Activated CD8-positive, alpha-beta T cell treated with anti-CD3 and anti-CD28 coated beads for 36 hours (primary cell): ENCODE data around the gene CD99. TPM values are rescaled to one million over a fixed set of nuclear protein-coding genes. Genes with fewer than 3 reads are reported as not detected.

Experiments
- ATAC-seq: fragments of 200-7000 bp; cut with Tn5 transposase; one replicate; pipeline ENCODE4 v1.10.0; 2021; ENCODE audit warnings: mild to moderate bottlenecking, moderate library complexity
- CTCF ChIA-PET: fragments of 350-600 bp; sonication (Branson Sonifier 250); formaldehyde crosslinking; loops from one replicate; lab custom pipeline; 2021; ENCODE audit warnings: antibody characterized with exemption; lab: Charles Lee
- POLR2A ChIA-PET: fragments of 350-600 bp; sonication (Branson Sonifier 250); formaldehyde crosslinking; loops from one replicate; lab custom pipeline; 2021; ENCODE audit warnings: antibody characterized with exemption; lab: Charles Lee
- DNase-seq: peaks from one replicate; pipeline ENCODE4 v3.0.0-alpha.2; 2020
- H3K27ac Mint-ChIP-seq: one replicate; pipeline ENCODE4 v1.8.0; 2021; ENCODE audit warnings: mild to moderate bottlenecking, mixed read lengths
- H3K27me3 Mint-ChIP-seq: one replicate; pipeline ENCODE4 v1.8.0; 2021; ENCODE audit warnings: mixed read lengths
- H3K36me3 Mint-ChIP-seq: one replicate; pipeline ENCODE4 v1.8.0; 2021; ENCODE audit warnings: low read depth, mixed read lengths
- H3K4me1 Mint-ChIP-seq: one replicate; pipeline ENCODE4 v1.8.0; 2021; ENCODE audit warnings: low read depth, mixed read lengths
- H3K4me3 Mint-ChIP-seq: one replicate; pipeline ENCODE4 v1.8.0; 2021; ENCODE audit warnings: mild to moderate bottlenecking, moderate library complexity, mixed read lengths
- H3K9me3 Mint-ChIP-seq: one replicate; pipeline ENCODE4 v1.8.0; 2021; ENCODE audit warnings: mixed read lengths
- intact Hi-C: fragments of 100-400 bp; cut with micrococcal nuclease; formaldehyde crosslinking; loops from one replicate; pipeline ENCODE4 v1.10.0; 2022
- total RNA-seq, 2 experiments: library from RNA; stranded (reverse); gene quantifications; one replicate each; pipeline ENCODE4 v1.2.3, GENCODE V29; 2021
- TF ChIP-seq, protein P1 (sequence below): fragments of 200-600 bp; IDR thresholded peaks from one replicate; pipeline ENCODE4 v1.8.0; 2022; ENCODE audit warnings: antibody characterized with exemption, mild to moderate bottlenecking

The CD99 gene
- total RNA-seq, 2 experiments from 2014 or later, result 121 to 123 TPM

DNA sequence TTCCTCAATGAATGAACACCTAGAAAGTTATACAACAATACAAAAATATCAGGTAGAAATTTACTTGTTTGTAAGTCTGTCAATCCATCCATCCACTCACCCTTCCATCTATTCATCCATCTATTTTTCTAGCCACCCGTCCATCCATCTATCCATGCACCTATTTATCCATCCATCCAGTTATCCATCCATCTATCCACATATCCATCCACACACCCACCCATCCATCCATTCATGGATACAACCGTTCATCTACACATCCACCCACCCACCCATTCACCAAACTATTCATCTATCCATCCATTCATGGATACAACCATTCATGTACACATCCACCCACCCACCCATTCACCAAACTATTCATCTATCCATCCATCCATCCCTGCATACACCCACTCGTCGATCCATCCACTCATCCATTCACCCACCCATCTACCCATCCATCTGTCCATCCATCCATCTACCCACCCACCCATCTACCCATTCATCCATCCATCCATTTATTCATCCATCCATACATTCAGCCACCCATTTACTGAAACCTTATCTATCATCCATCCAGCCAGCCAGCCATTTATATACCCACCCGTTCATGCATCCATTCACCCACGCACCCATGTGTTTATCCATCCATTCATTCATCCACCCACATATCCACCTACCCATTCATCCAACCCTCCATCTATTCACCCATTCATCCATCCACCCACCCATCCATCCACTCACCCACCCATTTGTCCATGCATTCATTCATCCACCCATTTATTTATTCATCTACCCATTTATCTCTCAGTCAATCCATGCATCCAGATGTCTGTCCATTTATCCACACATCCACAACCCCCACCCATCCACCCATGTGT, 10.4 kb upstream of the CD99 start:
- CTCF ChIA-PET, result no interaction called here
- Mint-ChIP-seq H3K27me3 (no peaks in the 10 kb centered on the region), H3K4me3 (no peak overlapping the region), H3K4me1 (no peaks in the 10 kb centered on the region), H3K27ac (no peak overlapping the region), H3K9me3 (no peaks in the 10 kb centered on the region), H3K36me3 (no peaks in the 10 kb centered on the region)
- POLR2A ChIA-PET, result no interaction called here
- TF ChIP-seq, protein P1, sequence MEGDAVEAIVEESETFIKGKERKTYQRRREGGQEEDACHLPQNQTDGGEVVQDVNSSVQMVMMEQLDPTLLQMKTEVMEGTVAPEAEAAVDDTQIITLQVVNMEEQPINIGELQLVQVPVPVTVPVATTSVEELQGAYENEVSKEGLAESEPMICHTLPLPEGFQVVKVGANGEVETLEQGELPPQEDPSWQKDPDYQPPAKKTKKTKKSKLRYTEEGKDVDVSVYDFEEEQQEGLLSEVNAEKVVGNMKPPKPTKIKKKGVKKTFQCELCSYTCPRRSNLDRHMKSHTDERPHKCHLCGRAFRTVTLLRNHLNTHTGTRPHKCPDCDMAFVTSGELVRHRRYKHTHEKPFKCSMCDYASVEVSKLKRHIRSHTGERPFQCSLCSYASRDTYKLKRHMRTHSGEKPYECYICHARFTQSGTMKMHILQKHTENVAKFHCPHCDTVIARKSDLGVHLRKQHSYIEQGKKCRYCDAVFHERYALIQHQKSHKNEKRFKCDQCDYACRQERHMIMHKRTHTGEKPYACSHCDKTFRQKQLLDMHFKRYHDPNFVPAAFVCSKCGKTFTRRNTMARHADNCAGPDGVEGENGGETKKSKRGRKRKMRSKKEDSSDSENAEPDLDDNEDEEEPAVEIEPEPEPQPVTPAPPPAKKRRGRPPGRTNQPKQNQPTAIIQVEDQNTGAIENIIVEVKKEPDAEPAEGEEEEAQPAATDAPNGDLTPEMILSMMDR, result no peak
- ATAC-seq (no peak), DNase-seq (no peak)
- intact Hi-C loops, result no loop called here

DNA sequence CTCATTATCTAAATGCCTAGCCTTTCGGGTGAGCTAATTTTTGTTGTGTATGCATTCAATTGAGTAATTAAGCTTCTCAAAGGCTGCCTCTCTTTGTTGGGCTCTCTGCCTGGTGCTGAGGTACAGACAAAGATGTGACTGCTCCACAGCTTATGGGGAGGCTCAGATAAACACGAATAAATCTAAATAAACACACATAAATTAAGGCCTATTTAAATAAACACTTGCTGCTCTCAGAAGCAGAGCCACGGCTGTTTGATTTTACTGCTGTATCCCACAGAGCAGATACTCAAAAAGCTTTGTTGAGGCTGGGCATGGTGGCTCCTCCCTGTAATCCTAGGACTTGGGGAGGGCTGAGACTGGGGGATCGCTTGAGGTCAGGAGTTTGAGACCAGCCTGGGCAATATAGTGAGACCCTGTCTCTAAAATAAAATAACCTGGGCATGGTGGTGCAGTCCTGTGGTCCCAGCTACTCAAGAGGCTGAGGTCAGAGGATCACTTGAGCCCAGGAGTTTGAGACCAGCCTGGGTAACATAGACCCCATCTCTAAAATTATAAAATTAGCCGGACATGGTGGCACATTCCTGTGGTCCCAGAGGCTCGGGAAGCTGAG, 8.4 kb upstream of the CD99 start:
- ChIA-PET CTCF (no interaction called here), POLR2A (no interaction called here)
- H3K9me3 Mint-ChIP-seq, result no peaks in the 10 kb centered on the region
- no peaks in the 10 kb centered on the region for H3K4me1 Mint-ChIP-seq
- intact Hi-C loops, result no loop called here
- H3K27me3 Mint-ChIP-seq, result no peaks in the 10 kb centered on the region
- no peak overlapping the region for H3K4me3 Mint-ChIP-seq
- no peaks in the 10 kb centered on the region for H3K36me3 Mint-ChIP-seq
- ATAC-seq (no peak), DNase-seq (no peak)
- TF ChIP-seq, protein P1, result no peak
- no peak overlapping the region for H3K27ac Mint-ChIP-seq

DNA sequence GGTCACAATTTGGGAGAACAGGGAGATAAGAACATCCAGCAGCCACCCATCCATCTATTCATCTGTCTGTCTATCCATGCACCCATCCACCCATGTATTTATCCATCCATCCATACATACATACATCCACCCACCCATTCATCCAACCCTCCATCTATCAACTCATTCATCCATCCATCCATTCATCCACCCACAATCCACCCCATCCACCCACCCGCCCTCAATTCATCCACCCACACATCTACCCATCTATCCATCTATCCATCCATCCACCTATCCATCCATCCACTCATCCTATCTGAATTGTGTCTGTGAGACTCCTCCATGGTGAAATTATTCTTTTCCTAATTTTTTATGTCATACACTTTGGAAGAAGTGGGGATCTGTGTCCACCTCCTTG, 6.8 kb upstream of the CD99 start:
- DNase-seq, result no peak
- Mint-ChIP-seq H3K27me3 (no peaks in the 10 kb centered on the region), H3K4me3 (no peak overlapping the region), H3K36me3 (no peaks in the 10 kb centered on the region), H3K27ac (no peak overlapping the region), H3K9me3 (no peaks in the 10 kb centered on the region), H3K4me1 (no peaks in the 10 kb centered on the region)
- intact Hi-C loops, result no loop called here
- ATAC-seq, result no peak
- TF ChIP-seq, protein P1, result no peak
- POLR2A ChIA-PET, result no interaction called here
- CTCF ChIA-PET, result no interaction called here

DNA sequence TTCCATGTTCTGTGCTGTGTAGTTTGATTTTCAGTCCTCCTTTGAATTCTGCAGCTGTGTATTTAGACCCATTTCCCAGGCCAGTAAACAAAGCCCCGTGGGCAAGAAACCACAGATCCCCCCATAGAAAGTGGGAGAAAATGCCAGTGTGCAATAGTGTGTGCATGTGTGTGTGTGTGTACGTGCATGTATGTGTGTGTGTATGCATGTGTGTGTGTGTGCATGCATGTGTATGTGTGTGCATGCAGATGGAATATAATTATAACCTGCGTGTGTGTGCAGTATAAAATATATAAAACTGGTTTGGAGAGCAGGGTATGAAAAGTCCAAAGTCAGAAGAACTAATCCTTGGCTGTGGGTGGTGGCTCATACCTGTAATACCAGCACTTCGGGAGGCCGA, 5.2 kb upstream of the CD99 start:
- Mint-ChIP-seq H3K27ac (no peak overlapping the region), H3K36me3 (no peaks in the 10 kb centered on the region), H3K27me3 (no peaks in the 10 kb centered on the region), H3K4me1 (peaks cover 3% of the 10 kb centered on the region), H3K4me3 (no peak overlapping the region), H3K9me3 (no peaks in the 10 kb centered on the region)
- TF ChIP-seq, protein P1, result no peak
- POLR2A ChIA-PET, result no interaction called here
- no peak for DNase-seq
- no peak for ATAC-seq
- intact Hi-C loops, result no loop called here
- CTCF ChIA-PET, result no interaction called here
